ENCODE data around the gene PIP5K1B.
A peak's percentile ranks its signal among the peaks of the same experiment; 100 is the strongest.

PIP5K1B gene

DNA sequence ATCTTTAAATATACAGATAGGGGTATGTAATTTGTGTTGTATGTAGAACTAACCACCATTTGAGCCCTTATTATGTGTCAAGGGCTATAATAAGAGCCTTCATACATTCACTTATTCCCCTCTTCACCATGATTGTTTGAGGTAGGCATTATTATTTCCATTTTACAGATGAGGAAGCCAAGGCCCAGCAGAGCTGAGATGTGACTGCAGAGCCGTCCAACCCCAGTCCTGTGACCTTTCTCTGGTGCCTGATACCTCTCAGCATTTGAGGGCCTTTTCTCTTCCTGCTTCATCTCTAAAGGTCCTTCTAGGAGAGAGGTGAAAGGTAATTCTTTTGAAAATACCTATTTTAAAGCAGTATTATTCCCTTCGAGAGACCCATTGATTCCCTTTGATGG, 37.3 kb downstream of the PIP5K1B start:
- Histone ChIP-seq H3K9me3 (ENCODE audit: control insufficient read depth, low read length) (no peaks in the 10 kb centered on the region), H3K9ac (ENCODE audit: low read length) (no peak overlapping the region), H3K4me3 (ENCODE audit: low read length) (no peak overlapping the region), H3K4me1 (ENCODE audit: control insufficient read depth, insufficient read depth, low read length) (peaks cover 53% of the 10 kb centered on the region), H3K36me3 (ENCODE audit: control insufficient read depth, insufficient read depth, low read length) (no peaks in the 10 kb centered on the region), H3K27me3 (ENCODE audit: control insufficient read depth, insufficient read depth, low read length) (no peaks in the 10 kb centered on the region)

DNA sequence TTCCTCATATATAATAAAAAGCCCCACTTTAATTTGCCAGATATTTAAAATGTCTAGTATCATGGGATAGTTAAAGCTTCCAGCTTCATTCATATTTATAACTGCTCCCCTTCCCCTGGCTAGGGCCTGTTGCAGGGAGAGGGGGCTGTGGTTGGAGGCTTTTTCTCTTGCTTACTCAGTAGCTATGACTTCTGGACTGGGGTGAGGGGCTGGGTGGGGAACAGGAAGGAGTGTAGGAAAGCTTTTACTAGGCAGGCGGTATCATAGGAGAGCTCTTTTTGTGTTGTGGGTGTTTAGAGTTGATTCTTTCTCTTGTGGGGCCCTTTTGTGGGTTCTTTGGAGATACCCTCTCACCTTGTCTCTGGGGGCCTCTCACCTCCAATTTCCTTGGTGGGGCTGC, 39.4 kb downstream of the PIP5K1B start:
- Histone ChIP-seq H3K4me3 (ENCODE audit: low read length) (no peak overlapping the region), H3K27me3 (ENCODE audit: control insufficient read depth, insufficient read depth, low read length) (no peaks in the 10 kb centered on the region), H3K4me1 (ENCODE audit: control insufficient read depth, insufficient read depth, low read length) (peaks cover 40% of the 10 kb centered on the region), H3K9ac (ENCODE audit: low read length) (no peak overlapping the region), H3K36me3 (ENCODE audit: control insufficient read depth, insufficient read depth, low read length) (no peaks in the 10 kb centered on the region), H3K9me3 (ENCODE audit: control insufficient read depth, low read length) (no peaks in the 10 kb centered on the region)

DNA sequence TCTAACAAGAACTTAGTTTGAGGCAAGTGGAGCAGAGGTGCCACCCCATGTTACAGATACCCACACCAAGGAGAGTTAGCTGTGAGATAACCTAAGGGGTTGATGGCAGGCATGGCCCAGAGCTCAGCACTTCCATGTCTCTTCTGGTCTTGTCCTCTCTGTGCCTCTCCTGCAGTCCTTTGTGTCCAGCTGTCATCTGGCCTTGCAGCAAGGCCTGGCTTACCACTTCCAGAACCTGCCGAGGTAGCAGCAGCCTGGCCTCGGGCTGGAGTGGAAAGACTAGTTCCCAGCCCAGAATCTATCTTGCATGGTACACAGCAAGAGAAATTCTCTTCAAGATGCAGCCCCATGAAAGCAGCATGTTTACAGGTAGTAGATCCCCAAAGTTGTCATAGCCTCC, 41.5 kb downstream of the PIP5K1B start:
- Histone ChIP-seq H3K9ac (ENCODE audit: low read length) (peak overlapping the region; percentile 14), H3K4me3 (ENCODE audit: low read length) (no peak overlapping the region), H3K36me3 (ENCODE audit: control insufficient read depth, insufficient read depth, low read length) (no peaks in the 10 kb centered on the region), H3K4me1 (ENCODE audit: control insufficient read depth, insufficient read depth, low read length) (peaks cover 44% of the 10 kb centered on the region), H3K9me3 (ENCODE audit: control insufficient read depth, low read length) (no peaks in the 10 kb centered on the region), H3K27me3 (ENCODE audit: control insufficient read depth, insufficient read depth, low read length) (no peaks in the 10 kb centered on the region)

DNA sequence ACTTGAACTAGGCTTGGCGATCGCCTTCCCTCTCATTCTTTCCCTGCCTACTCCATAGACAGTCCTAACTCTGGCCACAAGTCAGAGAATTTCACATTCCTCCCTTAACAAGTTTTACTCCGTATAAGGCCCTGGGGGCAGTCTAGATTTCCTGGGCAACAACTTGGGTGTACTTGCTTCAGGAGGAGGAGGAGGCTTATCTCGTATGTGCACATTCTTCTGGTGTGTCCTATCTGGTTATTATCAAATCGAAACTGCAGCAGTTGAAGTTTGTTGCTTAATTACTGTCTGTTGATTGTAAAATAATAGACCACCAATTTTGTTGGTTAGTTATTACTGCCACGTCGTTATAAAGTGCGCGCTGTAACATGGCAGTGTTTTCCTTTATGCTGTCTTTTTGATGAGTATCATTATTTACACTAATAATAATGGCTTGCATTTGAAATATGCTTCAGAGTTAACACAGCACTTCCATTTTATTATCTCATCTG, 42.0 kb downstream of the PIP5K1B start:
- Histone ChIP-seq H3K36me3 (ENCODE audit: control insufficient read depth, insufficient read depth, low read length) (no peaks in the 10 kb centered on the region), H3K4me3 (ENCODE audit: low read length) (no peak overlapping the region), H3K9ac (ENCODE audit: low read length) (peak overlapping the region; percentile 14), H3K9me3 (ENCODE audit: control insufficient read depth, low read length) (no peaks in the 10 kb centered on the region), H3K27me3 (ENCODE audit: control insufficient read depth, insufficient read depth, low read length) (no peaks in the 10 kb centered on the region), H3K4me1 (ENCODE audit: control insufficient read depth, insufficient read depth, low read length) (peaks cover 39% of the 10 kb centered on the region)

DNA sequence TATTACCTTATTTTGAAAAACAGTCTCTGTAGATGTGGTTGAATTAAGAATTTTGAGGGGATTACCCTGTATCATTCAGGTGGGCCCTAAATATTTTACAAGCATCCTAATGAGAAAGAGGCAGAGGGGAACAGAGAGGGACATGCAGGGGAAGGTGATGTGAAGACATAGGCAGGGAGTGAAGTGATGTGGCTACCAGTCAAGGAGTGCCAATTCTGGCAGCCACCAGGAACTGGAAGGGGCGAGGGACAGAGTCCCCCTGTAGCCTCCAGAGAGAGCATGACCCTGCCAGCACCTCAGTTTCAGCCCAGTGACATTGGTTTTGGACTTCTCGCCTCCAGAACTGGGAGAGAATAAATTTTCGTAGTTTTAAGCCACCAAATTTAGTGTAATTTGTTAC, 44.1 kb downstream of the PIP5K1B start:
- H3K9me3 ChIP-seq (ENCODE audit: control insufficient read depth, low read length) = no peaks in the 10 kb centered on the region
- H3K9ac ChIP-seq (ENCODE audit: low read length) = no peak overlapping the region
- no peak overlapping the region for H3K4me3 ChIP-seq (ENCODE audit: low read length)
- H3K27me3 ChIP-seq (ENCODE audit: control insufficient read depth, insufficient read depth, low read length) = no peaks in the 10 kb centered on the region
- H3K36me3 ChIP-seq (ENCODE audit: control insufficient read depth, insufficient read depth, low read length) = no peaks in the 10 kb centered on the region
- H3K4me1 ChIP-seq (ENCODE audit: control insufficient read depth, insufficient read depth, low read length) = peaks cover 32% of the 10 kb centered on the region

DNA sequence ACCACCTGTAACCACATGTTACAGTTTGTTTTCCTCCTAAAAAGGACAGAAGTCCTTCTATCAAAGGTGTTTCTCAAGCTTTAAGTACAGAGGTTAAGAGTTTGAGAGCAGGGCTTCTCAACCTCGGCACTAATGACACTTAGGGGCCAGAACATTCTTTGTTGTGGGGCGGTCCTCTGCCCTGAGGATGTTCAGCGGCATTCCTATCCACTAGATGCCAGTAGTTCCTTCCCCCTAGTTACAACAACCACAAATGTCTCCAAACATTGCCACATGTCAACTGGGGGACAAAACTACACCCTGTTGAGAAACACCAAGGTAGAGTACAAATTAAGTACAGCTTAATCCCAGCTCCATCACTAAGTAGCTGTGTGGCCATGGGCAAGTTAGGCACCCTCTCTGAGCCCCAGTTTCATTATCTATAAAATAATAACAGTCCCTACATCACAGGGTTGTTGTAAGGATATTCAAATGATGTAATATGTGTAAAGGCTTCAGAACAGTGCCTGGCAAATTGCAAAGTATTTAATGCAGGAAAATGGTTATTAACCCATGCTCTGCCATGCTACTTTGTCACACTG, 44.6 kb downstream of the PIP5K1B start:
- H3K36me3 ChIP-seq (ENCODE audit: control insufficient read depth, insufficient read depth, low read length) = no peaks in the 10 kb centered on the region
- H3K27me3 ChIP-seq (ENCODE audit: control insufficient read depth, insufficient read depth, low read length) = no peaks in the 10 kb centered on the region
- H3K9me3 ChIP-seq (ENCODE audit: control insufficient read depth, low read length) = no peaks in the 10 kb centered on the region
- no peak overlapping the region for H3K4me3 ChIP-seq (ENCODE audit: low read length)
- H3K9ac ChIP-seq (ENCODE audit: low read length) = no peak overlapping the region
- peaks cover 32% of the 10 kb centered on the region for H3K4me1 ChIP-seq (ENCODE audit: control insufficient read depth, insufficient read depth, low read length)

- Histone ChIP-seq H3K4me1 (ENCODE audit: control insufficient read depth, insufficient read depth, low read length) (peaks cover 33% of the 10 kb centered on the region), H3K36me3 (ENCODE audit: control insufficient read depth, insufficient read depth, low read length) (no peaks in the 10 kb centered on the region), H3K9me3 (ENCODE audit: control insufficient read depth, low read length) (no peaks in the 10 kb centered on the region), H3K27me3 (ENCODE audit: control insufficient read depth, insufficient read depth, low read length) (no peaks in the 10 kb centered on the region), H3K4me3 (ENCODE audit: low read length) (no peak overlapping the region), H3K9ac (ENCODE audit: low read length) (no peak overlapping the region)
These were observed 45.2 kb downstream of the PIP5K1B start for GRCh38 chr9:68750255-68750654.

DNA sequence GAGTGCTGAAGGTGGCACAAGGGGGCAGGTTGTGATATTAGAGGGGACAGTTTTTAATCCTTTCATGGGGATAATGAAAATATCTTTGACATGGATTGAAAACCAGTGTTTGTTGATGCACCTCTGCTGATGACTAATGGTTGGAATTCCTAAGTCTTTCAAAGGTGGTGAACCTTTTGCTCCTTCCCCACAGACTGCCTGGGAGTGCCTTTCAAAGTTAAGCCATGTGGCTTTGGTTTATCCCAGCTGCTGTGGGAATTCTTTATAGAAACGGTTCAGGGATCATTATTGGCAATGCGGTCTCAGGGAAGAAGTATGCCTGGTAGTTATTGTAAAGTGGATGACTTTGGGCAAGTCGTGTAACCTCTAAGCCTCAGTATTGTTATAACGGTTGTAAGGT, 45.7 kb downstream of the PIP5K1B start:
- no peaks in the 10 kb centered on the region for H3K36me3 ChIP-seq (ENCODE audit: control insufficient read depth, insufficient read depth, low read length)
- H3K9me3 ChIP-seq (ENCODE audit: control insufficient read depth, low read length) = no peaks in the 10 kb centered on the region
- no peaks in the 10 kb centered on the region for H3K27me3 ChIP-seq (ENCODE audit: control insufficient read depth, insufficient read depth, low read length)
- H3K4me3 ChIP-seq (ENCODE audit: low read length) = no peak overlapping the region
- no peak overlapping the region for H3K9ac ChIP-seq (ENCODE audit: low read length)
- H3K4me1 ChIP-seq (ENCODE audit: control insufficient read depth, insufficient read depth, low read length) = peaks cover 39% of the 10 kb centered on the region

DNA sequence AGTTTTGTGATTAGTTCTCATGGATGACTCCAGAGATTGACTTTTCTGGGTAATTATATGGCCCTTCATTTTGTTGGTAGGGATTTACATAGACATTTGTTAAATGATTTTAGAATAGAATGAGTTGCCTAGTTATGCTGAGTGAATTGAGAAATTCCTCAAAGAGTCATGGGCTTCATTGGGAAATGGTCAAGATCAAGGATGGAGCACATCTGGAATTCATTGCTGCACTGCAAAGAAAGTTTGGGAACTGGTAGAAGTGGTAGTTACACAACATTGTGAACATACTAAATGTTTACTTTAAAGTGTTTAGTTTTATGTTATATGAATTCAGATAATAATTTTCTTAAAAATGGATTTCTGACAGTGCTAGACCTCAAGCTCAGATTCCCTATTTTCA, 46.5 kb downstream of the PIP5K1B start:
- H3K9me3 ChIP-seq (ENCODE audit: control insufficient read depth, low read length) = no peaks in the 10 kb centered on the region
- H3K27me3 ChIP-seq (ENCODE audit: control insufficient read depth, insufficient read depth, low read length) = no peaks in the 10 kb centered on the region
- H3K9ac ChIP-seq (ENCODE audit: low read length) = no peak overlapping the region
- H3K36me3 ChIP-seq (ENCODE audit: control insufficient read depth, insufficient read depth, low read length) = no peaks in the 10 kb centered on the region
- H3K4me3 ChIP-seq (ENCODE audit: low read length) = no peak overlapping the region
- H3K4me1 ChIP-seq (ENCODE audit: control insufficient read depth, insufficient read depth, low read length) = peaks cover 34% of the 10 kb centered on the region

- no peaks in the 10 kb centered on the region for H3K36me3 ChIP-seq (ENCODE audit: control insufficient read depth, insufficient read depth, low read length)
- no peak overlapping the region for H3K4me3 ChIP-seq (ENCODE audit: low read length)
- no peaks in the 10 kb centered on the region for H3K9me3 ChIP-seq (ENCODE audit: control insufficient read depth, low read length)
- no peaks in the 10 kb centered on the region for H3K27me3 ChIP-seq (ENCODE audit: control insufficient read depth, insufficient read depth, low read length)
- H3K4me1 ChIP-seq (ENCODE audit: control insufficient read depth, insufficient read depth, low read length) = peaks cover 26% of the 10 kb centered on the region
- no peak overlapping the region for H3K9ac ChIP-seq (ENCODE audit: low read length)
These were observed 50.0 kb downstream of the PIP5K1B start for GRCh38 chr9:68755051-68755450.

DNA sequence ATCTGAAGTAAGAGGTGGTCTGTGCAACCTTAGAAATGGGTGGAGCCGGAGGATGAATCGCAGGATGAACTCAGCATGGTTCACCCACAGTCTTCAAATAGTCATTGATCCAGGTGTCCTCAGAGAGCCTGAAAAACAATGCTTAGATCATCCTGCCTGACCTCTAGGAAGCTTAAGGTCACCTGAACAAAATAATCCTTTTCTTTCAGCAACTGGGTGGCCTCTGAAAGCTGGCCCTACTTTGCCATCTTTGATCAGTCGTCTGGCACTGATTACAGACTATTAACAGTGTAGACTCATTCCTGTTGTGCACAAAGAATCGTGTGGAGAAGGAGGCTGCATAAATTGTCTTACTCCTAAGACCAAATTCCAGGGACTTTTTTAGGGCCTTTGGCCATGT, 50.7 kb downstream of the PIP5K1B start:
- Histone ChIP-seq H3K4me1 (ENCODE audit: control insufficient read depth, insufficient read depth, low read length) (peaks cover 19% of the 10 kb centered on the region), H3K4me3 (ENCODE audit: low read length) (no peak overlapping the region), H3K9me3 (ENCODE audit: control insufficient read depth, low read length) (no peaks in the 10 kb centered on the region), H3K36me3 (ENCODE audit: control insufficient read depth, insufficient read depth, low read length) (no peaks in the 10 kb centered on the region), H3K9ac (ENCODE audit: low read length) (no peak overlapping the region), H3K27me3 (ENCODE audit: control insufficient read depth, insufficient read depth, low read length) (no peaks in the 10 kb centered on the region)

- Histone ChIP-seq H3K9ac (ENCODE audit: low read length) (no peak overlapping the region), H3K36me3 (ENCODE audit: control insufficient read depth, insufficient read depth, low read length) (no peaks in the 10 kb centered on the region), H3K9me3 (ENCODE audit: control insufficient read depth, low read length) (no peaks in the 10 kb centered on the region), H3K4me3 (ENCODE audit: low read length) (no peak overlapping the region), H3K27me3 (ENCODE audit: control insufficient read depth, insufficient read depth, low read length) (no peaks in the 10 kb centered on the region), H3K4me1 (ENCODE audit: control insufficient read depth, insufficient read depth, low read length) (peaks cover 12% of the 10 kb centered on the region)
These were observed 55.1 kb downstream of the PIP5K1B start for GRCh38 chr9:68759981-68760673.
